NCI-H1048 (cell line): Measurements from ENCODE around the gene ATP2B3.

Experiments
- DNase-seq: peaks from one replicate; lab custom pipeline; 2025; lab: John Stamatoyannopoulos, UW

The ATP2B3 gene

GRCh38 chrX:153488231-153488914, 29.1 kb upstream of the ATP2B3 start:
- no peak for DNase-seq

- no peak for DNase-seq
Measured at GRCh38 chrX:153490217-153490930, 27.1 kb upstream of the ATP2B3 start.

- DNase-seq, result no peak
Measured at GRCh38 chrX:153491351-153491914, 26.0 kb upstream of the ATP2B3 start.

GRCh38 chrX:153491918-153492317, 25.5 kb upstream of the ATP2B3 start:
- DNase-seq, result no peak

- DNase-seq, result no peak
Measured at GRCh38 chrX:153492543-153492942, 24.9 kb upstream of the ATP2B3 start.

GRCh38 chrX:153493085-153493484, 24.4 kb upstream of the ATP2B3 start:
- no peak for DNase-seq

GRCh38 chrX:153494061-153494460, 23.4 kb upstream of the ATP2B3 start:
- no peak for DNase-seq

GRCh38 chrX:153494541-153495361, 22.7 kb upstream of the ATP2B3 start, which contains the start of gene BGN:
Gene BGN (plus strand): TSS chrX:153494980. CDS start chrX:153504632, 9,652 bp downstream.
- DNase-seq, result no peak

GRCh38 chrX:153495362-153495751, 22.1 kb upstream of the ATP2B3 start:
- no peak for DNase-seq

- no peak for DNase-seq
Measured at GRCh38 chrX:153495903-153496589, 21.4 kb upstream of the ATP2B3 start.

- DNase-seq, result no peak
Measured at GRCh38 chrX:153496590-153496959, 20.9 kb upstream of the ATP2B3 start.

GRCh38 chrX:153498453-153498852, 19.0 kb upstream of the ATP2B3 start:
- DNase-seq, result no peak

- DNase-seq, result no peak
Measured at GRCh38 chrX:153499341-153499740, 18.1 kb upstream of the ATP2B3 start.

- DNase-seq, result no peak
Measured at GRCh38 chrX:153499876-153500275, 17.6 kb upstream of the ATP2B3 start.

- DNase-seq, result no peak
Measured at GRCh38 chrX:153500676-153501280, 16.7 kb upstream of the ATP2B3 start.

- DNase-seq, result no peak
Measured at GRCh38 chrX:153501530-153501929, 15.9 kb upstream of the ATP2B3 start.

GRCh38 chrX:153502131-153502530, 15.3 kb upstream of the ATP2B3 start:
- no peak for DNase-seq

GRCh38 chrX:153502796-153503195, 14.6 kb upstream of the ATP2B3 start:
- DNase-seq, result no peak

- no peak for DNase-seq
Measured at GRCh38 chrX:153504445-153505016, 12.9 kb upstream of the ATP2B3 start.

- DNase-seq, result no peak
Measured at GRCh38 chrX:153505361-153505760, 12.1 kb upstream of the ATP2B3 start.
